Natural killer cell treated with Interleukin-12 subunit alpha and Interleukin-12 subunit beta and Interleukin-15 and Interleukin-18, amount 100 ng/mL, for 72 hours (primary cell): ENCODE results near the gene SCN4A. TPM values are rescaled to one million over a fixed set of nuclear protein-coding genes. Genes with fewer than 3 reads are reported as not detected.
A peak's percentile ranks its signal among the peaks of the same experiment; 100 is the strongest.

Experiments
- ATAC-seq, 2 donors: fragments of 150-1000 bp; cut with Tn5 transposase in 1 of 2; sonication (Bioruptor Pico), chemical (Tn5 transposase) in 1 of 2; 2 replicates each; pipeline ENCODE4 v1.10.0; 2021
- DNase-seq: peaks from one replicate; pipeline ENCODE4 v3.0.0; 2022; ENCODE audit warnings: low spot score
- H3K27ac Mint-ChIP-seq, 2 donors: 1 replicate in 1 of 2; 2 replicates in 1 of 2; pipeline ENCODE4 v1.8.0; 2022; ENCODE audit warnings: mixed read lengths in 2 of 2, mild to moderate bottlenecking in 1 of 2, moderate library complexity in 1 of 2
- H3K27me3 Mint-ChIP-seq, 2 donors: 1 replicate in 1 of 2; 2 replicates in 1 of 2; pipeline ENCODE4 v1.8.0; 2022; ENCODE audit warnings: mixed read lengths in 2 of 2
- H3K36me3 Mint-ChIP-seq: one replicate; pipeline ENCODE4 v1.8.0; 2022; ENCODE audit warnings: mixed read lengths
- H3K4me1 Mint-ChIP-seq, 2 donors: 1 replicate in 1 of 2; 2 replicates in 1 of 2; pipeline ENCODE4 v1.8.0; 2022; ENCODE audit warnings: low read depth in 2 of 2, mixed read lengths in 2 of 2, mild to moderate bottlenecking in 1 of 2
- H3K4me3 Mint-ChIP-seq: one replicate; pipeline ENCODE4 v1.8.0; 2022; ENCODE audit warnings: mixed read lengths
- H3K9me3 Mint-ChIP-seq: 2 replicates; pipeline ENCODE4 v1.8.0; 2022; ENCODE audit warnings: mixed read lengths
- total RNA-seq, 2 donors: library from RNA; stranded (reverse); gene quantifications; one replicate each; pipeline ENCODE4 v1.2.3, GENCODE V29; 2022

The SCN4A gene
- total RNA-seq, 2 donors from 2014 or later, result 0.08 TPM; not detected in 1

DNA sequence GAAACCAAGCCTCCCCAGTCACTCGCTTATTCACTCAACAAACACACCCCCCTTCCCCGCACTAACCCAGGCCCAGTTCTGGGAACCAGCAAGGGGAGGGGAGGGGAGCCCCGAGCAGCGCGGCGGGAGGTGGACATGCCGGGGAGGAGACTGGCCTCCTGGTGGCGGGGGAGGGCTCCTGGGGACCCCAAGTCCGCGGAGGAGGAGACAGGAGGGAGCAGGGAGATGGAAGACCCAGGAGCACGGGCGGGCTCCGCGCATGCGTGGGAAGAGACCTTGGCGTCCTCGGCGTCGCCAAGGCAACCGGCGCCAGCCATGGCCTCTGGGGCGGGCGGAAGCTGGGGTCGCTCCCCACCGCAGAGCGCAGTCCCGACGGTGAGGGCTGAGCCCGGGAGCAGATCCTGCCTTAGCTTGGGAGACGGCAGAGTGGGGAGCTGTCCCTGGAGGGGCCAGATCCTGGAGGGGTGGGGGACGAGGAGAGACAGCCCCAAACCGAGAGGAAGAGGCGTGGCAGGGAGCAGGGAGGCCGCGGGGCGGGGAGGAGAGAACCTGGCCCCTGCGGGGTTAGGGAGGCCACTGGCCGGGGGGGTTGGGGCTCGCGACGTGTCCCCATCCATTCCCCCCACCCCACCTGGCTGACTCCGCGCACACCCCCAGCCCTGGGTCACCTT lies 25.5 kb upstream of the SCN4A start, which contains the start of gene PRR29:
TSS of gene PRR29 (plus strand) at position 302 of the 671 bp plus-strand sequence. CDS start at position 316, 14 bp downstream.
- no peaks in the 10 kb centered on the region for H3K27me3 Mint-ChIP-seq
- DNase-seq (peak; percentile 84), ATAC-seq (peak; percentile 88)
- H3K36me3 Mint-ChIP-seq, result no peaks in the 10 kb centered on the region
- peaks cover 40 to 41% of the 10 kb centered on the region in 2 donors for H3K4me1 Mint-ChIP-seq
- peak within 1 kb of the TSS; percentile 82 for H3K4me3 Mint-ChIP-seq
- H3K27ac Mint-ChIP-seq, result peak within 1 kb of the TSS; percentile 37 to 60
- no peaks in the 10 kb centered on the region for H3K9me3 Mint-ChIP-seq

DNA sequence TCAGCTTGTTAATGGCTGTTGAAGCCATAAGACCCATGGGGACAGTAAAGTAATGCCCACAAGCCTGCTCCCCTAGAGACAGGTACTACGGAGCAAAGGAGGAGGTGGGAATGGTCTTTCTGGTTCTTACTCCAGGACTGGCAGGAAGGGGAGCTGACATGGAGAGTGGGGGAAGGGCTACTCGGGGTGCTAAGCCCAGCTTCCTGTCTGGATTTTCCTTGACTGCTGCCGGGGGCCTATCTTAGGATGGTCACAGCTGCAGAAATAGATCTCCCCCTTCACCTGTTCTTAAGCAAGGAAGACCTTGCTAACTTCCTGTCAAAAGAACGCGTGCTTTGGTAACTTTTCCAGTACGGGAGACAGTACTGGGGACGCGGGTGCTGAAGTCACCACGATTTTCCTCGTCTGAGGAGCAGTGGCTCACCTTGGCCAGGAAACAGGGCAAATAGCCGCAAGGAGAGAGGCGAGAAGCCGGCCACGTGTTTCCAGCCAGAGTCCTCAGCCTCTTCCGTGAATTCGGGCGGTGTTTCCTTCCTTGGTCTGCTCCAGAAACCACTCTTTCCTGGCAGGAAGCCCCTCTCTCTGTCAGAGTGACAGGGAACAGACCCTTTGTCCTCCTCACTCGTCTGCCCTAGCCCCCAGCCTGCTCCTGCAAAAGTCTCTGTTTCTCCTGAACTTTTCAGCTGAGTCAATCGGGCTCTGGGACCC lies 24.8 kb upstream of the SCN4A start:
- H3K36me3 Mint-ChIP-seq, result no peaks in the 10 kb centered on the region
- H3K4me3 Mint-ChIP-seq, result peak overlapping the region; percentile 82
- H3K27me3 Mint-ChIP-seq, result no peaks in the 10 kb centered on the region
- DNase-seq (no peak), ATAC-seq (no peak)
- H3K4me1 Mint-ChIP-seq, result peaks cover 44 to 45% of the 10 kb centered on the region in 2 donors
- H3K27ac Mint-ChIP-seq, result peak overlapping the region in 1 of 2 donors; percentile 60
- H3K9me3 Mint-ChIP-seq, result no peaks in the 10 kb centered on the region

DNA sequence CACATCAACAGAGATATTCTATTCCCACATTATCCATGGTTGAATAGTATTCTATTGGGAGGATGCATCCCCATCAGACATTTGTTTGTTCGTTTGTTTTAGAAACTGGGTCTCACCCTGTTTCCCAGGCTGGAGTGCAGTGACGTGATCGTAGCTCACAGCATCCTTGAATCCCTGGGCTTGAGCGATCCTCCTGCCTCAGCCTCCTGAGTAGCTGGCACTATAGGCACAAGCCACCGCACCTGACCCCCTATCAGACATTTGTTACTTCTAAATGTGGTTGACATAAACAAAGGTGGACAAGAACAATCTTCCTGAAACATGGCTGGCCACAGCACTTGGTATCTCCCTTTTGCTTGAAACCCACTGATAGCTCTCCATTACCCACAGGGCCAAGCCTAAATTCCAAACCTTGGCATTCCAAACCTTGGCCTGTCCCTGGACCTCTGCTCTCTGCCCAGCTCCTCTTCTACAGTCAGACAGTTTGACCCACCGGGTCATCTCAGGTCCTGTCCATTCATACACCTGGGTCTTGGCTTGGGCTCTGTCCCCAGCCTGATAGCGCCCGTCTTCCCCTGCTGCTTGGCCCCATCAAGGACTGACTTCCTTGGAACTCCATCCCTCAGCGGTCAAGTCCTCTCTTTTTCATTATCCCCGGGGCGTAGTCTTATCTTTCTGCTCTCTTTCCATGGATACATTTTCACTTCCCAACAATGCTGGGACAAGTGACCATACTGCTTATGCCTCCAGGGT lies 23.9 kb upstream of the SCN4A start:
- Mint-ChIP-seq H3K27ac (peak overlapping the region in 1 of 2 donors; percentile 7), H3K4me3 (no peak overlapping the region), H3K4me1 (peaks cover 53 to 54% of the 10 kb centered on the region in 2 donors), H3K9me3 (no peaks in the 10 kb centered on the region), H3K36me3 (no peaks in the 10 kb centered on the region), H3K27me3 (no peaks in the 10 kb centered on the region)
- DNase-seq, result peak; percentile 44
- no peak for ATAC-seq

- H3K4me3 Mint-ChIP-seq, result peak overlapping the region; percentile 1
Measured at GRCh38 chr17:63995626-63996025, 22.9 kb upstream of the SCN4A start.

DNA sequence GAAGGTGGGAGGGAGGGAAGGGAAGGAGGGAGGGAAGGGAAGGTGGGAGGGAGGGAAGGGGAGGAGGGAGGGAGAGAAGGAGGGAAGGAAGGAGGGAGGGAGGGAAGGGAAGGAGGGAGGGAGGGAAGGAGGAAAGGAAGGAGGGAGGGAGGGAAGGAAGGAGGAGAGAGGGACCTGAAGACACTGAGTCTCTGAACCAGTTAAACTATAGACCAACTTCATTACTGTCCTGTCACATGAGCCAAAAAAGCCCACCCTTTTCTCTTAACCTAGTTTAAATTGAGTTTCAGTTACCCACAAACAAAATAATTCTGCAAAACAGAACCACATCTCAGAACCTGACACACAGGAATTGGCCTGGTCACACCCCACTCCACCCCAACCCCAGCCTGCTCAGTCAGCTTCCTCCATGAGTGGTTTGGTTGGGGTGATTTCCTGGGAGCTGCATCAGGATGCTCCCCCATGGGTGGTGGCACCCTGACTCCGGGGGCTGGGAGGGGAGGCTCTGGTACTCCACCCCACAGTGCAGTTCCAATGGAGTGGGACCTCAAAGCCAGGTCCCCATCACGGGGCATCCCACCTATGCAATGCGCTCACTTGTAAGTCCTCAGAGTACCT lies 20.8 kb upstream of the SCN4A start:
- Mint-ChIP-seq H3K4me3 (peak overlapping the region; percentile 18), H3K27ac (peak overlapping the region; percentile 24 to 41), H3K4me1 (peaks cover 61 to 66% of the 10 kb centered on the region in 2 donors), H3K9me3 (no peaks in the 10 kb centered on the region), H3K36me3 (no peaks in the 10 kb centered on the region), H3K27me3 (no peaks in the 10 kb centered on the region)
- DNase-seq (peak; percentile 51), ATAC-seq (no peak)

More at GRCh38 chr17:63995626-63996025, 22.9 kb upstream of the SCN4A start:
- ATAC-seq, result no peak
- Mint-ChIP-seq H3K27ac (peak overlapping the region in 1 of 2 donors; percentile 4), H3K36me3 (no peaks in the 10 kb centered on the region), H3K27me3 (no peaks in the 10 kb centered on the region), H3K9me3 (no peaks in the 10 kb centered on the region), H3K4me1 (peaks cover 63% of the 10 kb centered on the region in 2 donors)
- peak; percentile 20 for DNase-seq

DNA sequence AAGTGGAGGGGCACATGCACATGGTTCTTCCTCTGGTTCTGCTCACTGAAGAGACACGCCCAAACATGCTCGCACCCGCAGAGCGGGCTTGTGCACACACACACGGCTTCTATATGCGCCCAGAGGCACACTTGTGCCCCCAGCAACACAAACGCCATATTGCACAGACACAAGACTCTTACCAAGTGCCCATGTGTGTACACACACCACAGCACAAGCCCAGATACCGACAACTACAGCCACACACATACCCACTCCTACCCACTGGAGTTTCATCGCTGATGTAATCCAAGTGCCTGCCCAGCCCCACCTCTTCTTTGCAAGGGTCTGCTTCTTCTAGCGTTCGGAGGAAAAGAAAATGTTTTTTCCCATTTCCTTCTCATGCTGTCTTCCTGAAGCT lies 18.9 kb upstream of the SCN4A start:
- no peak for ATAC-seq
- DNase-seq, result peak; percentile 38
- no peaks in the 10 kb centered on the region for H3K27me3 Mint-ChIP-seq
- peaks cover 52 to 53% of the 10 kb centered on the region in 2 donors for H3K4me1 Mint-ChIP-seq
- H3K9me3 Mint-ChIP-seq, result no peaks in the 10 kb centered on the region
- peak overlapping the region in 1 of 2 donors; percentile 58 for H3K27ac Mint-ChIP-seq
- no peaks in the 10 kb centered on the region for H3K36me3 Mint-ChIP-seq
- peak overlapping the region; percentile 72 for H3K4me3 Mint-ChIP-seq

- Mint-ChIP-seq H3K27me3 (no peaks in the 10 kb centered on the region), H3K36me3 (no peaks in the 10 kb centered on the region), H3K4me1 (peaks cover 56 to 60% of the 10 kb centered on the region in 2 donors), H3K4me3 (peak overlapping the region; percentile 67), H3K9me3 (no peaks in the 10 kb centered on the region), H3K27ac (peak overlapping the region in 1 of 2 donors; percentile 58)
- ATAC-seq (no peak), DNase-seq (no peak)
Measured at GRCh38 chr17:63989622-63990345, 17.1 kb upstream of the SCN4A start.

DNA sequence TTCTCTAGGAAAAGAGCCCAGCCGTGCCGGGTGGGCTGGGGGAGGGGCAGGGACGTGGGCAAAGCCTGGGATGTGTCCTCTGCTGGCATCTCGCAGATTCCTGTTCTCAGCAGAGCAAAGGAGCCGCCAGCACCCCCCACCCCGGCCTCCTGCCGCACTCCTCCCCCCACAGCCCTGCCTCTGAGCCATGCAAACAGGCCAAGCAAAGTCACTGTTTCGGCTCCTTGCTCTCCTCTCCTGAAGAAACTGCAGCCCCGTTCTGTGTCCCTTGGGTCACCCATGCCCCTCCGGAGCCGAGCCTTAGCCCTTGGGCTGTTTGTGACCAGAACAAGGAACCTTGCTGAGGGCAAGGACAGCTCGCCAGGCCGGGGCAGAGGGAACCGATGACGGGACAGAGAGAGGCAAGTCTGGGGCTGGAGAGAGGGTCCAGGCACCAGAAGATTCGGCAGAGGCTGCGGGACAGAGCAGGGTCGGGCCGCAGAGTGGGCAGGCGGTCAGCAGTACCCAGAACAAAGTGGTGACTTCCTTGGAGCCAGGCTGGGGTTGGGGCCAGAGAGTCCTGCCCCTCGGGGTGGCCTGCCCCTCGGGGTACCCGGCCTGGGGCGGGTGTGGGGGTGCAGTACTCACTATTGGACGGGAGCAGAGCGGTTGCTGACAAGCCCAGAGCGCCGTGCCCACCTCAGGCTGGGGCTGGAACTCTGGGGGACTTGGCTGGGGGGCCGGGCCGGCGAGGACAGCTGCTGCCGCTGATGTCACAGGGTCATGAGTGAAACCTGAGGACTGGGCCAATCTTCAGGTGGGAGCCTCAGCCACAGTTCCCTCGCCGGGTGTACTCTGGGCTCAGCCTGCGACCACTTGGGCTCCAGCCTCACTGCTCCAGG lies 16.3 kb upstream of the SCN4A start:
- ATAC-seq (no peak), DNase-seq (no peak)
- Mint-ChIP-seq H3K27ac (no peak overlapping the region), H3K9me3 (no peaks in the 10 kb centered on the region), H3K4me3 (no peak overlapping the region), H3K36me3 (no peaks in the 10 kb centered on the region), H3K4me1 (peaks cover 54 to 57% of the 10 kb centered on the region in 2 donors), H3K27me3 (no peaks in the 10 kb centered on the region)

DNA sequence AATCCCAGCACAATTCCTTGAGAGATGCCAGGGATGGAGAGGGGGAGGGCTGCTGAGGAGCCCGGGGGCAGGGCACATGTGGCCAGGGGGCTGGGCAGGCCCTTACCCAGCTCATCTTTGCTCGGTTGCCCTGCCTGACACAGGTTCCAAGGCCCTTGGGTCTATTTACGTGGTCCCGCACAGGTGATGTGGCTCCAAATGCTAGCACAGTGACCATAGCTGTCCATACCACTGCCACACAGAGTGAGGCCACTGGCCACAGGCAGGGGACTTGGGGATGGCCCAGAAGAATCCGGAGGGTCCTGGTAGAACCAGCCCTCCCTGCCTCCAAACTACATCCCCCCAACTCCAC lies 15.4 kb upstream of the SCN4A start:
- Mint-ChIP-seq H3K4me1 (peaks cover 49 to 53% of the 10 kb centered on the region in 2 donors), H3K4me3 (no peak overlapping the region), H3K27me3 (no peaks in the 10 kb centered on the region), H3K36me3 (no peaks in the 10 kb centered on the region), H3K27ac (no peak overlapping the region), H3K9me3 (no peaks in the 10 kb centered on the region)
- ATAC-seq (no peak), DNase-seq (no peak)

GRCh38 chr17:63987221-63988126 lies 14.8 kb upstream of the SCN4A start:
- no peak overlapping the region for H3K4me3 Mint-ChIP-seq
- H3K27ac Mint-ChIP-seq, result no peak overlapping the region
- peaks cover 44 to 51% of the 10 kb centered on the region in 2 donors for H3K4me1 Mint-ChIP-seq

DNA sequence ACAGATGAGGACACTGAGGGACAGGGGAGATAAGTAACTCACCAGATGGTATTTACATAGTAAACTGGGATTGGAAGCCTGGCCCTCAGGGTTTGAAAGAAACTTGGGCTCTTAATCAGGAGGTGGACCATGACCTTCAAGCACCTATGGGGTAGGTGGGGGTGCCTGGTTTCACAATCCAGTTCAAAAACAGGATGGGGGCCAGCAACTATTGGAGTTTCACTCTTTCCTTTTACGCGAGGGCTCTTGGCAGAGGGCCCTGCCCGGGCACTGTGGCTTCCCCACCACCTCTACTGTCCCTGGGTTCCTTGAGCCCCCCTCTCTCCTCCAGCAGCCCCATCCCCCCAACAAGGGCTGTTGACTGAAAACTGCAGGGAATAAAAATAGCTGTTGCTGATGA lies 14.1 kb upstream of the SCN4A start:
- peaks cover 38 to 45% of the 10 kb centered on the region in 2 donors for H3K4me1 Mint-ChIP-seq
- ATAC-seq (no peak), DNase-seq (no peak)
- peak overlapping the region in 1 of 2 donors; percentile 56 for H3K27ac Mint-ChIP-seq
- H3K9me3 Mint-ChIP-seq, result no peaks in the 10 kb centered on the region
- H3K27me3 Mint-ChIP-seq, result no peaks in the 10 kb centered on the region
- H3K4me3 Mint-ChIP-seq, result no peak overlapping the region
- no peaks in the 10 kb centered on the region for H3K36me3 Mint-ChIP-seq

More at GRCh38 chr17:63987221-63988126, 14.8 kb upstream of the SCN4A start:
- DNase-seq (no peak), ATAC-seq (no peak)
- Mint-ChIP-seq H3K36me3 (no peaks in the 10 kb centered on the region), H3K27me3 (no peaks in the 10 kb centered on the region), H3K9me3 (no peaks in the 10 kb centered on the region)
